Measurements from ENCODE around the gene SLC22A23.

GRCh38 chr6:3233321-3233720 is 223.5 kb downstream of the SLC22A23 start:
- TF ChIP-seq CTCF (IDR thresholded peaks at IDR 0.05) = no peak
- no peak for TF ChIP-seq POLR2A (IDR thresholded peaks at IDR 0.05)
